GM12878 (cell line): ENCODE data around the gene ZNF124. TPM values are rescaled to one million over a fixed set of nuclear protein-coding genes. Genes with fewer than 3 reads are reported as not detected.

Experiments
- BCLAF1 ChIP-seq: fragments of 450-650 bp; IDR thresholded peaks from 2 replicates; pipeline ENCODE4 v1.6.1; 2017; ENCODE audit warnings: antibody characterized with exemption, mild to moderate bottlenecking, moderate library complexity
- EZH2 ChIP-seq: IDR thresholded peaks from 2 replicates; pipeline ENCODE4 v1.6.1; 2012; ENCODE audit warnings: low read depth, mild to moderate bottlenecking, control low read depth, inconsistent platforms, low read length, borderline replicate concordance; ENCODE audit not compliant: control insufficient read depth
- HCFC1 ChIP-seq: fragments of 150-350 bp; IDR thresholded peaks from 2 replicates; pipeline ENCODE4 v1.6.1; 2014; ENCODE audit warnings: low read length
- HDAC2 ChIP-seq: fragments of 200-600 bp; sonication (generic); IDR thresholded peaks from 2 replicates; pipeline ENCODE4 v1.6.1; 2017
- HDAC6 ChIP-seq: fragments of 200-600 bp; sonication (generic); IDR thresholded peaks from one replicate; pipeline ENCODE4 v1.8.0; 2017; ENCODE audit warnings: antibody characterized with exemption; ENCODE audit not compliant: unreplicated experiment
- HSF1 ChIP-seq: fragments of 150-350 bp; IDR thresholded peaks from 2 replicates; pipeline ENCODE4 v1.6.1; 2014; ENCODE audit warnings: mild to moderate bottlenecking, low read depth, low read length
- JUND ChIP-seq: IDR thresholded peaks from 2 replicates; pipeline ENCODE4 v1.6.1; 2012; ENCODE audit warnings: low read depth, mild to moderate bottlenecking, low read length, improper control_type of control experiment, moderate library complexity
- KDM1A ChIP-seq: fragments of 200-600 bp; sonication (generic); IDR thresholded peaks from 2 replicates; pipeline ENCODE4 v1.6.1; 2016; ENCODE audit warnings: borderline replicate concordance
- MXI1 ChIP-seq: fragments of 150-350 bp; IDR thresholded peaks from 2 replicates; pipeline ENCODE4 v1.6.1; 2011; ENCODE audit warnings: low read depth, mild to moderate bottlenecking, inconsistent platforms, low read length, improper control_type of control experiment
- PML ChIP-seq: IDR thresholded peaks from 2 replicates; pipeline ENCODE4 v1.6.1; 2012; ENCODE audit warnings: low read length, inconsistent platforms
- RBBP5 ChIP-seq: fragments of 200-600 bp; sonication (generic); conservative IDR thresholded peaks from 2 replicates; pipeline ENCODE4 v1.6.1; 2016
- SMC3 ChIP-seq: IDR thresholded peaks from 2 replicates; pipeline ENCODE4 v1.6.1; 2011; ENCODE audit warnings: low read length, improper control_type of control experiment, borderline replicate concordance
- SRF ChIP-seq, 2 experiments: IDR thresholded peaks; 2 replicates each; pipeline ENCODE4 v1.6.1; 2011; ENCODE audit warnings: low read depth in 2 of 2, low read length in 2 of 2, mild to moderate bottlenecking in 1 of 2, moderate library complexity in 1 of 2
- STAT1 ChIP-seq: fragments of 450-650 bp; conservative IDR thresholded peaks from 2 replicates; pipeline ENCODE4 v1.6.1; 2014; ENCODE audit warnings: antibody characterized with exemption, mild to moderate bottlenecking
- ZNF207 ChIP-seq: fragments of 450-650 bp; IDR thresholded peaks from 2 replicates; pipeline ENCODE4 v1.6.1; 2014; ENCODE audit warnings: antibody characterized with exemption, mild to moderate bottlenecking, borderline replicate concordance
- polyA plus RNA-seq, 11 experiments: library from polyadenylated mRNA; depleted of rRNA in 4 of 11; unstranded in 6 of 11; stranded (reverse) in 5 of 11; fragments of >200 nt; fragmentation: Nextera tagmentation in 4 of 11; fragmentation: Illumina TruSeq in 1 of 11; extraction: Ambion mirVana in 4 of 11; extraction: Trizol in 1 of 11; gene quantifications; 1 replicate in 1 of 11; 2 replicates in 10 of 11; pipeline versions ENCODE4 v1.2.1 to v1.2.3, GENCODE V29; 2011 to 2016; ENCODE audit warnings: inconsistent platforms in 2 of 11, missing spikeins in 2 of 11, low read depth in 1 of 11
- total RNA-seq, 4 experiments: library from RNA; depleted of rRNA in 3 of 4; stranded (reverse); fragments of >200 nt in 3 of 4; fragmentation: Illumina TruSeq in 1 of 4; extraction: Trizol in 1 of 4; gene quantifications; 2 replicates each; pipeline versions ENCODE4 v1.2.1 to v1.2.3, GENCODE V29; 2013 to 2021
- TF ChIP-seq, protein P1 (sequence below): fragments of 450-650 bp; IDR thresholded peaks from 2 replicates; pipeline ENCODE4 v1.6.1; 2017; ENCODE audit warnings: low read depth, mild to moderate bottlenecking, moderate library complexity
- TF ChIP-seq, protein P2 (sequence below): IDR thresholded peaks from 2 replicates; pipeline ENCODE4 v1.6.1; 2011; ENCODE audit warnings: low read depth, low read length, improper control_type of control experiment, borderline replicate concordance
- TF ChIP-seq, protein P3 (sequence below): IDR thresholded peaks from 2 replicates; pipeline ENCODE4 v1.6.1; 2012; ENCODE audit warnings: low read depth, low read length, improper control_type of control experiment
- TF ChIP-seq, protein P4 (sequence below): fragments of 450-650 bp; IDR thresholded peaks from 2 replicates; pipeline ENCODE4 v1.6.1; 2017; ENCODE audit warnings: mild to moderate bottlenecking, moderate library complexity

The ZNF124 gene
- total and polyA plus RNA-seq, 10 of the 15 experiments (the other 5 are each of a cell fraction or from before 2014, with no cell fraction given): 6.8 to 37.5 (median 12.5) TPM

DNA sequence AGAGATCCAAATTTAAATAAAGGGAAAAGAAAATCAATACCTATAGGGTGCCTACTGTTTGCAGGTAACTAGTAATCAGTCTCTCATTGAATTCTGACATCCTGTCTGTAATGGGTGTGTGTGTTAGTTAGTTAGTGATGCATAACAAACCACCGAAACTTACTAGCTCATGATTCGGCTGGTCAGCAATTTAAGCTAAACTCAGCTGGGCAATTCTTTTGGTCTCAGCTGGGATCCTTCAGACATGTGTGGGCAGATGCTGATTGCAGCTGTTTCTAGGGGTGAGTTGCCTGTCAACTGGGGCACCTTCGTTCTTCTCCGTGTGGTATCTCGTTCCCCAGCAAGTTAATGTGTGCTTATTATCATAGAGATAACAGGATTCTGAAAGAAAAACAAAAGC is 40.2 kb upstream of the ZNF124 start (continued):
- no peak for TF ChIP-seq HSF1
- TF ChIP-seq MXI1: peak; percentile 88
- no peak for TF ChIP-seq SMC3
- no peak for TF ChIP-seq HCFC1
- TF ChIP-seq, protein P1, sequence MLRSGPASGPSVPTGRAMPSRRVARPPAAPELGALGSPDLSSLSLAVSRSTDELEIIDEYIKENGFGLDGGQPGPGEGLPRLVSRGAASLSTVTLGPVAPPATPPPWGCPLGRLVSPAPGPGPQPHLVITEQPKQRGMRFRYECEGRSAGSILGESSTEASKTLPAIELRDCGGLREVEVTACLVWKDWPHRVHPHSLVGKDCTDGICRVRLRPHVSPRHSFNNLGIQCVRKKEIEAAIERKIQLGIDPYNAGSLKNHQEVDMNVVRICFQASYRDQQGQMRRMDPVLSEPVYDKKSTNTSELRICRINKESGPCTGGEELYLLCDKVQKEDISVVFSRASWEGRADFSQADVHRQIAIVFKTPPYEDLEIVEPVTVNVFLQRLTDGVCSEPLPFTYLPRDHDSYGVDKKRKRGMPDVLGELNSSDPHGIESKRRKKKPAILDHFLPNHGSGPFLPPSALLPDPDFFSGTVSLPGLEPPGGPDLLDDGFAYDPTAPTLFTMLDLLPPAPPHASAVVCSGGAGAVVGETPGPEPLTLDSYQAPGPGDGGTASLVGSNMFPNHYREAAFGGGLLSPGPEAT: peak; percentile 62; the same call in 1 of the 2 replicates
- no peak for TF ChIP-seq ZNF207
- TF ChIP-seq BCLAF1: no peak
- TF ChIP-seq EZH2: no peak
- TF ChIP-seq HDAC6: no peak
- TF ChIP-seq, protein P2, sequence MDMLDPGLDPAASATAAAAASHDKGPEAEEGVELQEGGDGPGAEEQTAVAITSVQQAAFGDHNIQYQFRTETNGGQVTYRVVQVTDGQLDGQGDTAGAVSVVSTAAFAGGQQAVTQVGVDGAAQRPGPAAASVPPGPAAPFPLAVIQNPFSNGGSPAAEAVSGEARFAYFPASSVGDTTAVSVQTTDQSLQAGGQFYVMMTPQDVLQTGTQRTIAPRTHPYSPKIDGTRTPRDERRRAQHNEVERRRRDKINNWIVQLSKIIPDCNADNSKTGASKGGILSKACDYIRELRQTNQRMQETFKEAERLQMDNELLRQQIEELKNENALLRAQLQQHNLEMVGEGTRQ: no peak
- TF ChIP-seq RBBP5: no peak
- TF ChIP-seq HDAC2: no peak
- TF ChIP-seq, protein P3, sequence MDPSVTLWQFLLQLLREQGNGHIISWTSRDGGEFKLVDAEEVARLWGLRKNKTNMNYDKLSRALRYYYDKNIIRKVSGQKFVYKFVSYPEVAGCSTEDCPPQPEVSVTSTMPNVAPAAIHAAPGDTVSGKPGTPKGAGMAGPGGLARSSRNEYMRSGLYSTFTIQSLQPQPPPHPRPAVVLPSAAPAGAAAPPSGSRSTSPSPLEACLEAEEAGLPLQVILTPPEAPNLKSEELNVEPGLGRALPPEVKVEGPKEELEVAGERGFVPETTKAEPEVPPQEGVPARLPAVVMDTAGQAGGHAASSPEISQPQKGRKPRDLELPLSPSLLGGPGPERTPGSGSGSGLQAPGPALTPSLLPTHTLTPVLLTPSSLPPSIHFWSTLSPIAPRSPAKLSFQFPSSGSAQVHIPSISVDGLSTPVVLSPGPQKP: no peak
- TF ChIP-seq PML: no peak
- TF ChIP-seq, protein P4, sequence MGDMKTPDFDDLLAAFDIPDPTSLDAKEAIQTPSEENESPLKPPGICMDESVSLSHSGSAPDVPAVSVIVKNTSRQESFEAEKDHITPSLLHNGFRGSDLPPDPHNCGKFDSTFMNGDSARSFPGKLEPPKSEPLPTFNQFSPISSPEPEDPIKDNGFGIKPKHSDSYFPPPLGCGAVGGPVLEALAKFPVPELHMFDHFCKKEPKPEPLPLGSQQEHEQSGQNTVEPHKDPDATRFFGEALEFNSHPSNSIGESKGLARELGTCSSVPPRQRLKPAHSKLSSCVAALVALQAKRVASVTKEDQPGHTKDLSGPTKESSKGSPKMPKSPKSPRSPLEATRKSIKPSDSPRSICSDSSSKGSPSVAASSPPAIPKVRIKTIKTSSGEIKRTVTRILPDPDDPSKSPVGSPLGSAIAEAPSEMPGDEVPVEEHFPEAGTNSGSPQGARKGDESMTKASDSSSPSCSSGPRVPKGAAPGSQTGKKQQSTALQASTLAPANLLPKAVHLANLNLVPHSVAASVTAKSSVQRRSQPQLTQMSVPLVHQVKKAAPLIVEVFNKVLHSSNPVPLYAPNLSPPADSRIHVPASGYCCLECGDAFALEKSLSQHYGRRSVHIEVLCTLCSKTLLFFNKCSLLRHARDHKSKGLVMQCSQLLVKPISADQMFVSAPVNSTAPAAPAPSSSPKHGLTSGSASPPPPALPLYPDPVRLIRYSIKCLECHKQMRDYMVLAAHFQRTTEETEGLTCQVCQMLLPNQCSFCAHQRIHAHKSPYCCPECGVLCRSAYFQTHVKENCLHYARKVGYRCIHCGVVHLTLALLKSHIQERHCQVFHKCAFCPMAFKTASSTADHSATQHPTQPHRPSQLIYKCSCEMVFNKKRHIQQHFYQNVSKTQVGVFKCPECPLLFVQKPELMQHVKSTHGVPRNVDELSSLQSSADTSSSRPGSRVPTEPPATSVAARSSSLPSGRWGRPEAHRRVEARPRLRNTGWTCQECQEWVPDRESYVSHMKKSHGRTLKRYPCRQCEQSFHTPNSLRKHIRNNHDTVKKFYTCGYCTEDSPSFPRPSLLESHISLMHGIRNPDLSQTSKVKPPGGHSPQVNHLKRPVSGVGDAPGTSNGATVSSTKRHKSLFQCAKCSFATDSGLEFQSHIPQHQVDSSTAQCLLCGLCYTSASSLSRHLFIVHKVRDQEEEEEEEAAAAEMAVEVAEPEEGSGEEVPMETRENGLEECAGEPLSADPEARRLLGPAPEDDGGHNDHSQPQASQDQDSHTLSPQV: peak; percentile 76; the same call in 1 of the 2 replicates
- TF ChIP-seq JUND: no peak; the same call in 1 of the 2 replicates
- TF ChIP-seq SRF (IDR thresholded peaks at IDR 0.05; ENCODE audit: low read depth in 2 of 2, low read length in 2 of 2): no peak
- no peak for TF ChIP-seq KDM1A
- TF ChIP-seq STAT1: no peak
